Lung (tissue), 12 donors: ENCODE results near the gene OS9. TPM values are rescaled to one million over a fixed set of nuclear protein-coding genes. Genes with fewer than 3 reads are reported as not detected.
A peak's percentile ranks its signal among the peaks of the same experiment; 100 is the strongest.

Source experiments
- ATAC-seq: fragments of 200-7000 bp; cut with Tn5 transposase; one replicate; pipeline ENCODE4 v1.9.1; 2020; ENCODE audit warnings: moderate number of reproducible peaks; ENCODE audit not compliant: insufficient read depth, low FRiP score
- DNase-seq, 3 donors: peaks; one replicate each; pipeline ENCODE4 v3.0.0-alpha.2; 2013 to 2017
- H3K27ac ChIP-seq, 2 donors: one replicate each; pipeline ENCODE4 v1.5.1; 2013; ENCODE audit warnings: mild to moderate bottlenecking in 2 of 2, moderate library complexity in 2 of 2, control low read depth in 1 of 2, inconsistent platforms in 1 of 2, low read depth in 1 of 2, low read length in 1 of 2
- H3K27me3 ChIP-seq, 3 donors: one replicate each; pipeline ENCODE4 v1.5.1; 2013; ENCODE audit warnings: low read length in 2 of 3; ENCODE audit not compliant: control insufficient read depth in 3 of 3, insufficient read depth in 3 of 3
- H3K36me3 ChIP-seq, 4 donors: one replicate each; pipeline ENCODE4 v1.5.1; 2013; ENCODE audit warnings: low read length in 4 of 4, mild to moderate bottlenecking in 1 of 4, moderate library complexity in 1 of 4; ENCODE audit not compliant: control insufficient read depth in 4 of 4, insufficient read depth in 4 of 4
- H3K4me1 ChIP-seq, 5 donors: one replicate each; pipeline ENCODE4 v1.5.1; 2013; ENCODE audit warnings: low read length in 5 of 5, mild to moderate bottlenecking in 2 of 5, moderate library complexity in 1 of 5; ENCODE audit not compliant: control insufficient read depth in 5 of 5, insufficient read depth in 5 of 5
- H3K4me3 ChIP-seq: one replicate; pipeline ENCODE4 v1.5.1; 2013; ENCODE audit warnings: mild to moderate bottlenecking, control low read depth, moderate library complexity
- H3K9ac ChIP-seq, 2 donors: one replicate each; pipeline ENCODE4 v1.5.1; 2013; ENCODE audit warnings: low read length in 2 of 2, control low read depth in 1 of 2; ENCODE audit not compliant: insufficient read depth in 1 of 2
- H3K9me3 ChIP-seq, 4 donors: one replicate each; pipeline ENCODE4 v1.5.1; 2013; ENCODE audit warnings: low read length in 3 of 4, mild to moderate bottlenecking in 1 of 4, moderate library complexity in 1 of 4; ENCODE audit not compliant: control insufficient read depth in 4 of 4, insufficient read depth in 3 of 4
- CTCF ChIP-seq: IDR thresholded peaks from 2 replicates; pipeline ENCODE4 v1.5.1; 2012; ENCODE audit warnings: mild to moderate bottlenecking; ENCODE audit errors: control extremely low read depth, extremely low read depth
- WGBS, 2 donors: extraction: QIAGEN DNeasy Blood & Tissue Kit; methylation state at CpG; one replicate each; pipeline ENCODE4 v1.1.7; 2013; 5-methylcytosine and 5-hydroxymethylcytosine counted together
- polyA plus RNA-seq, 2 donors: library from polyadenylated mRNA; stranded (reverse); fragments of 200-250 nt; gene quantifications; one replicate each; pipeline ENCODE4 v1.2.1, GENCODE V29; 2013
- total RNA-seq, 2 donors: library from RNA; depleted of rRNA in 1 of 2; stranded (reverse); fragments of >200 nt in 1 of 2; gene quantifications; one replicate each; pipeline ENCODE4 v1.2.1, GENCODE V29; 2014 to 2021
- donor health status: control.
- donor health status: control.
- donor health status: Bipolar disorder and iron deficiency.
- donor health status: healthy.
- donor health status: DM: yes; HTN: yes; CAD: no.

OS9 gene
- total and polyA plus RNA-seq, 4 donors = 144 to 356 (median 249) TPM

GRCh38 chr12:57735198-57735855 is 41.4 kb downstream of the OS9 start:
- no peak for TF ChIP-seq CTCF
- Histone ChIP-seq H3K4me3 (no peak overlapping the region), H3K36me3 (peaks cover 0 to 1% (median 0%) of the 10 kb centered on the region in 4 donors), H3K27me3 (peaks cover 0 to 78% (median 73%) of the 10 kb centered on the region in 3 donors), H3K4me1 (peaks cover 0 to 9% (median 6%) of the 10 kb centered on the region in 5 donors), H3K9me3 (no peaks in the 10 kb centered on the region), H3K27ac (no peak overlapping the region), H3K9ac (no peak overlapping the region)
- WGBS, 2 donors = 34 to 63% methylated on average over 8 of the region's 8 CpGs
- ATAC-seq = no peak
- peak in 2 of 3 donors; percentile 62 to 63 for DNase-seq

GRCh38 chr12:57735952-57736740 is 42.2 kb downstream of the OS9 start:
- Histone ChIP-seq H3K4me3 (no peak overlapping the region), H3K27ac (no peak overlapping the region), H3K4me1 (peaks cover 0 to 9% (median 6%) of the 10 kb centered on the region in 5 donors), H3K27me3 (peaks cover 0 to 82% (median 75%) of the 10 kb centered on the region in 3 donors), H3K9me3 (no peaks in the 10 kb centered on the region), H3K9ac (no peak overlapping the region), H3K36me3 (peaks cover 0 to 1% (median 0%) of the 10 kb centered on the region in 4 donors)
- DNase-seq (peak in 2 of 3 donors; percentile 37 to 46), ATAC-seq (peak; percentile 14)
- 39 to 71% methylated on average over 49 of the region's 49 CpGs for WGBS, 2 donors
- TF ChIP-seq CTCF = no peak

- peaks cover 0 to 1% (median 0%) of the 10 kb centered on the region in 4 donors for H3K36me3 ChIP-seq
- H3K4me3 ChIP-seq = no peak overlapping the region
- no peak overlapping the region for H3K9ac ChIP-seq
- H3K27ac ChIP-seq = no peak overlapping the region
- peaks cover 0 to 9% (median 6%) of the 10 kb centered on the region in 5 donors for H3K4me1 ChIP-seq
- 45 to 71% methylated on average over 29 to 31 of the region's 31 CpGs for WGBS, 2 donors
- no peak for TF ChIP-seq CTCF
- no peaks in the 10 kb centered on the region for H3K9me3 ChIP-seq
- no peak for ATAC-seq
- DNase-seq = no peak
- H3K27me3 ChIP-seq = peaks cover 0 to 85% (median 78%) of the 10 kb centered on the region in 3 donors
These were observed 43.0 kb downstream of the OS9 start for GRCh38 chr12:57736741-57737466.
